ENCODE data around the gene PINLYP. TPM values are rescaled to one million over a fixed set of nuclear protein-coding genes. Genes with fewer than 3 reads are reported as not detected.

The PINLYP gene
- total RNA-seq, 1 experiment from 2014 or later: 0.17 TPM

- H3K4me1 ChIP-seq (ENCODE audit: control insufficient read depth in 1 of 2, insufficient read depth in 2 of 2, low read length in 2 of 2): peaks cover 9 to 25% of the 10 kb centered on the region in 2 experiments; a peak in 3 of 4 replicates
- peak; percentile 56 for ATAC-seq
- peak; percentile 45 for DNase-seq (ENCODE audit: low read depth, low spot score)
- no peaks in the 10 kb centered on the region for H3K27me3 ChIP-seq (ENCODE audit: insufficient read depth, low read length)
- CTCF ChIA-PET: interaction anchor here (0.6 to 2.8 kb wide), 17 partner anchors 9 to 162 kb away, joined by 3 to 20 read pairs (median 4); partner anchors contain the start of genes SMG9 and ZNF575
- H3K79me2 ChIP-seq (ENCODE audit: insufficient read depth, low read length): peaks cover 55% of the 10 kb centered on the region
- POLR2A ChIA-PET: interaction anchor here (0.8 to 1.4 kb wide), 3 partner anchors 10 to 62 kb away, joined by 3 to 5 read pairs (median 4); partner anchors contain the start of gene ZNF575
- H2AFZ ChIP-seq (ENCODE audit: low read depth, low read length, poor library complexity, severe bottlenecking): no peak overlapping the region
- H3K9ac ChIP-seq (ENCODE audit: low read length): peak overlapping the region; percentile 87
- no peaks in the 10 kb centered on the region for H3K9me2 ChIP-seq (ENCODE audit: insufficient read depth)
- peak overlapping the region; percentile 98 for H3K4me2 ChIP-seq (ENCODE audit: low read length)
- H4K20me1 ChIP-seq (ENCODE audit: insufficient read depth): no peaks in the 10 kb centered on the region
- peaks cover 11 to 24% of the 10 kb centered on the region in 2 experiments; a peak in 3 of 4 replicates for H3K36me3 ChIP-seq (ENCODE audit: control insufficient read depth in 1 of 2, insufficient read depth in 2 of 2, low read length in 2 of 2)
- TF ChIP-seq RAD21 (IDR thresholded peaks at IDR 0.05; ENCODE audit: low read depth) (peak; percentile 88), SIN3A (IDR thresholded peaks at IDR 0.05; ENCODE audit: low read depth) (no peak), ATF3 (IDR thresholded peaks at IDR 0.05) (no peak), JUND (IDR thresholded peaks at IDR 0.05) (no peak), CTCF (IDR thresholded peaks at IDR 0.05 in 2 of 3, conservative IDR thresholded peaks at IDR 0.05 in 1 of 3; ENCODE audit: borderline replicate concordance in 1 of 3, insufficient read depth in 1 of 3, low read depth in 2 of 3, low read length in 2 of 3) (peak; percentile 70 to 92 (median 83)), REST (IDR thresholded peaks at IDR 0.05; ENCODE audit: low read depth) (no peak), SP1 (IDR thresholded peaks at IDR 0.05; ENCODE audit: low read depth) (no peak)
- peak overlapping the region; percentile 71 to 92 for H3K4me3 ChIP-seq (replicated peaks in 1 of 2; ENCODE audit: low read depth in 1 of 2, low read length in 2 of 2)
- no TSS peak for BruUV-seq (replicated peaks)
- RAD21 ChIA-PET (ENCODE audit: low non-redundant PET in 1 of 2, low total read pairs in 2 of 2, uncharacterized antibody in 2 of 2, unreplicated experiment in 2 of 2): interaction anchor here (0.9 to 1.0 kb wide), 5 partner anchors 40 to 162 kb away, joined by 3 to 4 read pairs (median 3); no protein-coding TSS in a partner anchor
- intact Hi-C loops (cut with micrococcal nuclease): loop anchor here (1.0 to 5.0 kb wide), 2 partner anchors 60 to 163 kb away; no protein-coding TSS in a partner anchor
- H3K27ac ChIP-seq (ENCODE audit: low read depth, low read length): peak overlapping the region; percentile 52
- H3K9me3 ChIP-seq (ENCODE audit: control insufficient read depth in 1 of 2, insufficient read depth in 1 of 2, low read depth in 1 of 2, low read length in 2 of 2): no peaks in the 10 kb centered on the region
These were observed 19.4 kb downstream of the PINLYP start for GRCh38 chr19:43594710-43595604.

Data from HCT116 (cell line).